Measurements from ENCODE around the gene LDLRAD4.

LDLRAD4 gene

GRCh38 chr18:13280070-13280795 is 61.7 kb downstream of the LDLRAD4 start:
- DNase-seq = no peak

- DNase-seq = no peak
These were observed 62.8 kb downstream of the LDLRAD4 start for GRCh38 chr18:13281406-13281805.

GRCh38 chr18:13283746-13284145 is 65.2 kb downstream of the LDLRAD4 start:
- DNase-seq = no peak

- peak in 11 of 56 donors; percentile 16 to 66 (median 43) for DNase-seq
These were observed 65.9 kb downstream of the LDLRAD4 start for GRCh38 chr18:13284330-13285027.

GRCh38 chr18:13285874-13286273 is 67.3 kb downstream of the LDLRAD4 start:
- DNase-seq = no peak

GRCh38 chr18:13286456-13287125 is 68.0 kb downstream of the LDLRAD4 start:
- no peak for DNase-seq

- no peak for DNase-seq
These were observed 68.8 kb downstream of the LDLRAD4 start for GRCh38 chr18:13287372-13287771.

- DNase-seq = no peak
These were observed 70.1 kb downstream of the LDLRAD4 start for GRCh38 chr18:13288509-13289133.

- no peak for DNase-seq
These were observed 71.1 kb downstream of the LDLRAD4 start for GRCh38 chr18:13289481-13290205.

GRCh38 chr18:13290856-13291271 is 72.3 kb downstream of the LDLRAD4 start:
- DNase-seq = no peak

- DNase-seq = no peak
These were observed 72.7 kb downstream of the LDLRAD4 start for GRCh38 chr18:13291299-13291698.

- DNase-seq = no peak
These were observed 73.3 kb downstream of the LDLRAD4 start for GRCh38 chr18:13291745-13292447.

- no peak for DNase-seq
These were observed 74.2 kb downstream of the LDLRAD4 start for GRCh38 chr18:13292736-13293135.

GRCh38 chr18:13294309-13294708 is 75.7 kb downstream of the LDLRAD4 start:
- DNase-seq = no peak

GRCh38 chr18:13295894-13296293 is 77.3 kb downstream of the LDLRAD4 start:
- no peak for DNase-seq

GRCh38 chr18:13296867-13297574 is 78.5 kb downstream of the LDLRAD4 start:
- DNase-seq = no peak

GRCh38 chr18:13298262-13298661 is 79.7 kb downstream of the LDLRAD4 start:
- DNase-seq = no peak

GRCh38 chr18:13300029-13300428 is 81.5 kb downstream of the LDLRAD4 start:
- no peak for DNase-seq

GRCh38 chr18:13300796-13301195 is 82.2 kb downstream of the LDLRAD4 start:
- no peak for DNase-seq

GRCh38 chr18:13302040-13302439 is 83.5 kb downstream of the LDLRAD4 start:
- DNase-seq = peak in 8 of 56 donors; percentile 23 to 48 (median 30)

Measured in nucleus accumbens (tissue), 56 donors.